Ovary (tissue), 3 donors: ENCODE results near the gene DNAJB8.

Experiments used
- CTCF ChIP-seq, 3 donors: fragments of 450-650 bp in 2 of 3; fragments of 200-600 bp in 1 of 3; IDR thresholded peaks; one replicate each; pipeline versions ENCODE4 v1.5.1 to v1.8.0; 2016 to 2022; ENCODE audit warnings: antibody characterized with exemption in 3 of 3, mild to moderate bottlenecking in 1 of 3
- EP300 ChIP-seq: sonication (generic); formaldehyde crosslinking; IDR thresholded peaks from one replicate; pipeline ENCODE4 v1.6.1; 2017; ENCODE audit warnings: antibody characterized with exemption
- donor health status: DM: no; HTN: no; CAD: no.

- TF ChIP-seq CTCF (IDR thresholded peaks at IDR 0.05) (no peak), EP300 (no peak)
Observed at GRCh38 chr3:128503164-128503651, 36.5 kb upstream of the DNAJB8 start.
